GM12872 (cell line): Measurements from ENCODE around the gene TRAPPC10.

Experiments used
- CTCF ChIP-seq: IDR thresholded peaks from 3 replicates; pipeline ENCODE4 v1.5.1; 2011; ENCODE audit warnings: low read depth, mild to moderate bottlenecking, low read length, moderate library complexity; ENCODE audit not compliant: insufficient read depth

Gene TRAPPC10

GRCh38 chr21:44064852-44065403 is 52.8 kb downstream of the TRAPPC10 start:
- no peak for TF ChIP-seq CTCF

GRCh38 chr21:44065428-44065827 is 53.3 kb downstream of the TRAPPC10 start:
- no peak for TF ChIP-seq CTCF

GRCh38 chr21:44066116-44066515 is 54.0 kb downstream of the TRAPPC10 start:
- no peak for TF ChIP-seq CTCF

- peak; percentile 20; the same call in 1 of the 3 replicates for TF ChIP-seq CTCF
These were observed 55.1 kb downstream of the TRAPPC10 start for GRCh38 chr21:44067011-44067839.

GRCh38 chr21:44070391-44070790 is 58.3 kb downstream of the TRAPPC10 start:
- TF ChIP-seq CTCF = no peak

- TF ChIP-seq CTCF = no peak
These were observed 59.4 kb downstream of the TRAPPC10 start for GRCh38 chr21:44071359-44072104.

GRCh38 chr21:44072111-44072510 is 60.0 kb downstream of the TRAPPC10 start:
- TF ChIP-seq CTCF = no peak
